Neural progenitor cell (in vitro differentiated cells): ENCODE results near the gene ALG12.
"Not testable (repeated sequence)": the region's sequence is repeated elsewhere in the genome, so short reads cannot be mapped to it uniquely, and the experiment has no call there.

Experiments used
- EZH2 ChIP-seq: fragments of 200-600 bp; sonication (generic); IDR thresholded peaks from 2 replicates; pipeline ENCODE4 v1.6.1; 2017; ENCODE audit warnings: antibody characterized with exemption, mild to moderate bottlenecking, moderate library complexity
- TF ChIP-seq, protein P1 (sequence below): fragments of 200-600 bp; sonication (generic); IDR thresholded peaks from 2 replicates; pipeline ENCODE4 v1.5.1; 2017; ENCODE audit warnings: antibody characterized with exemption, mild to moderate bottlenecking

DNA sequence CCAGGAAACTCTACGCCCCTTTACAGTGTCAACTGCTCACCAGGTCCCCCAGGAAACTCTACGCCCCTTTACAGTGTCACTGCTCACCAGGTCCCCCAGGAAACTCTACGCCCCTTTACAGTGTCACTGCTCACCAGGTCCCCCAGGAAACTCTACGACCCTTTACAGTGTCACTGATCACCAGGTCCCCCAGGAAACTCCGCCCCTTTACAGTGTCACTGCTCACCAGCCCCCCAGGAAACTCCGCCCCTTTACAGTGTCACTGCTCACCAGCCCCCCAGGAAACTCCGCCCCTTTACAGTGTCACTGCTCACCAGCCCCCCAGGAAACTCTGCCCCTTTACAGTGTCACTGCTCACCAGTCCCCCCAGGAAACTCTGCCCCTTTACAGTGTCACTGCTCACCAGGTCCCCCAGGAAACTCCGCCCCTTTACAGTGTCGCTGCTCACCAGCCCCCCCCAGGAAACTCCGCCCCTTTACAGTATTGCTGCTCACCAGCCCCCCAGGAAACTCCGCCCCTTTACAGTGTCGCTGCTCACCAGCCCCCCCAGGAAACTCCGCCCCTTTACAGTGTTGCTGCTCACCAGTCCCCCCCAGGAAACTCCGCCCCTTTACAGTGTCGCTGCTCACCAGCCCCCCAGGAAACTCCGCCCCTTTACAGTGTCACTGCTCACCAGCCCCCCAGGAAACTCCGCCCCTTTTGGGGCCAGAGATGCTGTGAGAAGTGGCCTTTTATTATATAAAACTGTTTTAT, 27.0 kb upstream of the ALG12 start:
- TF ChIP-seq, protein P1, sequence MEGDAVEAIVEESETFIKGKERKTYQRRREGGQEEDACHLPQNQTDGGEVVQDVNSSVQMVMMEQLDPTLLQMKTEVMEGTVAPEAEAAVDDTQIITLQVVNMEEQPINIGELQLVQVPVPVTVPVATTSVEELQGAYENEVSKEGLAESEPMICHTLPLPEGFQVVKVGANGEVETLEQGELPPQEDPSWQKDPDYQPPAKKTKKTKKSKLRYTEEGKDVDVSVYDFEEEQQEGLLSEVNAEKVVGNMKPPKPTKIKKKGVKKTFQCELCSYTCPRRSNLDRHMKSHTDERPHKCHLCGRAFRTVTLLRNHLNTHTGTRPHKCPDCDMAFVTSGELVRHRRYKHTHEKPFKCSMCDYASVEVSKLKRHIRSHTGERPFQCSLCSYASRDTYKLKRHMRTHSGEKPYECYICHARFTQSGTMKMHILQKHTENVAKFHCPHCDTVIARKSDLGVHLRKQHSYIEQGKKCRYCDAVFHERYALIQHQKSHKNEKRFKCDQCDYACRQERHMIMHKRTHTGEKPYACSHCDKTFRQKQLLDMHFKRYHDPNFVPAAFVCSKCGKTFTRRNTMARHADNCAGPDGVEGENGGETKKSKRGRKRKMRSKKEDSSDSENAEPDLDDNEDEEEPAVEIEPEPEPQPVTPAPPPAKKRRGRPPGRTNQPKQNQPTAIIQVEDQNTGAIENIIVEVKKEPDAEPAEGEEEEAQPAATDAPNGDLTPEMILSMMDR: not testable (repeated sequence)
- not testable (repeated sequence) for TF ChIP-seq EZH2
